ENCODE measurements around the gene S100A5. TPM values are rescaled to one million over a fixed set of nuclear protein-coding genes. Genes with fewer than 3 reads are reported as not detected.
A peak's percentile ranks its signal among the peaks of the same experiment; 100 is the strongest.

The S100A5 gene
- total and polyA plus RNA-seq, 11 donors = not detected

- 85 to 89% (median 87%) methylated on average over 8 of the region's 8 CpGs for WGBS, 4 donors
Measured at GRCh38 chr1:153569465-153569864, 28.7 kb upstream of the S100A5 start.

GRCh38 chr1:153568367-153569099 lies 27.8 kb upstream of the S100A5 start:
- ATAC-seq = peak; percentile 11 to 47 (median 20)
- Histone ChIP-seq H3K27ac (peak overlapping the region in 10 of 12 donors; percentile 57 to 96 (median 82)), H3K9me3 (no peaks in the 10 kb centered on the region), H3K27me3 (no peaks in the 10 kb centered on the region), H3K4me1 (peaks cover 11 to 71% (median 39%) of the 10 kb centered on the region in 12 donors), H3K36me3 (no peaks in the 10 kb centered on the region), H3K4me3 (peak overlapping the region in 9 of 12 donors; percentile 5 to 46 (median 33))
- intact Hi-C loops (cut with DNase I) = loop anchor here in 9 of 10 donors (1.0 to 5.0 kb wide), 7 partner anchors 35 to 216 kb away; partner anchors contain the start of gene S100A16 (in 1 of the 9)
- peak; percentile 89 to 94 (median 92) for DNase-seq
- 12 to 18% (median 14%) methylated on average over 24 to 25 of the region's 25 CpGs for WGBS, 4 donors
- TF ChIP-seq CTCF (IDR thresholded peaks at IDR 0.05) = peak; percentile 95 to 100 (median 98)
- TF ChIP-seq POLR2A (IDR thresholded peaks at IDR 0.05) = peak in 1 of 2 donors; percentile 38

More at GRCh38 chr1:153569465-153569864, 28.7 kb upstream of the S100A5 start:
- DNase-seq (no peak), ATAC-seq (no peak)
- no peaks in the 10 kb centered on the region for H3K27me3 ChIP-seq
- H3K4me3 ChIP-seq = no peak overlapping the region
- H3K4me1 ChIP-seq = peaks cover 11 to 65% (median 39%) of the 10 kb centered on the region in 12 donors
- no peaks in the 10 kb centered on the region for H3K36me3 ChIP-seq
- no peak overlapping the region for H3K27ac ChIP-seq
- no peaks in the 10 kb centered on the region for H3K9me3 ChIP-seq
- intact Hi-C loops (cut with DNase I) = loop anchor here in 7 of 10 donors (2.0 to 5.0 kb wide), 5 partner anchors 37 to 217 kb away; partner anchors contain the start of gene S100A16 (in 1 of the 7)
- no peak for TF ChIP-seq POLR2A (IDR thresholded peaks at IDR 0.05)
- no peak for TF ChIP-seq CTCF (IDR thresholded peaks at IDR 0.05)

GRCh38 chr1:153567621-153568366 lies 27.1 kb upstream of the S100A5 start:
- Histone ChIP-seq H3K9me3 (no peaks in the 10 kb centered on the region), H3K4me3 (peak overlapping the region in 8 of 12 donors; percentile 5 to 46 (median 30)), H3K27ac (peak overlapping the region in 10 of 12 donors; percentile 57 to 96 (median 82)), H3K4me1 (peaks cover 11 to 64% (median 38%) of the 10 kb centered on the region in 12 donors), H3K27me3 (no peaks in the 10 kb centered on the region), H3K36me3 (no peaks in the 10 kb centered on the region)
- TF ChIP-seq CTCF (IDR thresholded peaks at IDR 0.05) = no peak
- no peak for TF ChIP-seq POLR2A (IDR thresholded peaks at IDR 0.05)
- intact Hi-C loops (cut with DNase I) = loop anchor here (1.0 to 5.0 kb wide), 10 partner anchors 33 to 215 kb away; partner anchors contain the start of genes S100A6 (in 2 of the 10) and S100A16 (in 1 of the 10)
- WGBS, 4 donors = 78 to 82% (median 80%) methylated on average over 22 of the region's 22 CpGs
- DNase-seq = no peak
- no peak for ATAC-seq

Data from heart left ventricle (tissue), 16 donors.